ENCODE results near the gene LUC7L3. TPM values are rescaled to one million over a fixed set of nuclear protein-coding genes. Genes with fewer than 3 reads are reported as not detected.

The LUC7L3 gene
- total and polyA plus RNA-seq, 2 of the 13 experiments (the other 11 are each of a cell fraction or from before 2014, with no cell fraction given): 108 to 120 TPM

GRCh38 chr17:50679008-50679544 is 40.3 kb upstream of the LUC7L3 start (continued):
- peak; percentile 53; the same call in 1 of the 2 replicates for TF ChIP-seq ZNF558 (CRISPR knock-in tag; IDR thresholded peaks at IDR 0.05; ENCODE audit: borderline replicate concordance)
- no peak for TF ChIP-seq ZFP62 (CRISPR knock-in tag; IDR thresholded peaks at IDR 0.05)
- TF ChIP-seq HNF4G (IDR thresholded peaks at IDR 0.05; ENCODE audit: borderline replicate concordance, low read depth, low read length): peak; percentile 26; the same call in 1 of the 2 replicates
- TF ChIP-seq HNF4G (CRISPR knock-in tag; IDR thresholded peaks at IDR 0.05; ENCODE audit: borderline replicate concordance, low read depth): no peak
- peak; percentile 20 for TF ChIP-seq ASH2L (IDR thresholded peaks at IDR 0.05; ENCODE audit: insufficient read length, low read depth, low read length)
- peak; percentile 79 for TF ChIP-seq HNF4A (CRISPR knock-in tag; IDR thresholded peaks at IDR 0.05)
- TF ChIP-seq TBX3 (IDR thresholded peaks at IDR 0.05; ENCODE audit: borderline replicate concordance): peak; percentile 32; the same call in 1 of the 2 replicates
- TF ChIP-seq MTA1 (CRISPR knock-in tag; IDR thresholded peaks at IDR 0.05; ENCODE audit: borderline replicate concordance): peak; percentile 46; the same call in 1 of the 2 replicates
- TF ChIP-seq ZNF260 (CRISPR knock-in tag; IDR thresholded peaks at IDR 0.05; ENCODE audit: borderline replicate concordance, low read depth): no peak
- TF ChIP-seq RBM39 (IDR thresholded peaks at IDR 0.05; ENCODE audit: low read depth, low read length, poor library complexity, severe bottlenecking): no peak
- no peak for TF ChIP-seq CREM (IDR thresholded peaks at IDR 0.05)
- TF ChIP-seq CREM (CRISPR knock-in tag; IDR thresholded peaks at IDR 0.05): no peak
- peak; percentile 45; the same call in 1 of the 2 replicates for TF ChIP-seq FOXA3 (CRISPR knock-in tag; IDR thresholded peaks at IDR 0.05)
- TF ChIP-seq CREB1 (IDR thresholded peaks at IDR 0.05): no peak
- no peak for TF ChIP-seq CREB1 (CRISPR knock-in tag; IDR thresholded peaks at IDR 0.05)
- 0 out of 2 replicates have a peak, but pooled peaks have one; percentile 78 for TF ChIP-seq ZNF44 (CRISPR knock-in tag; IDR thresholded peaks at IDR 0.05)
- no peak for TF ChIP-seq HNRNPK (IDR thresholded peaks at IDR 0.05; ENCODE audit: low read depth, low read length, poor library complexity, severe bottlenecking)
- no peak for TF ChIP-seq PLRG1 (conservative IDR thresholded peaks at IDR 0.05)
- TF ChIP-seq ZNF235 (CRISPR knock-in tag; IDR thresholded peaks at IDR 0.05; ENCODE audit: borderline replicate concordance): no peak
- TF ChIP-seq PITX1 (CRISPR knock-in tag; IDR thresholded peaks at IDR 0.05): 0 out of 2 replicates have a peak, but pooled peaks have one; percentile 32
- TF ChIP-seq GATAD2A (CRISPR knock-in tag; IDR thresholded peaks at IDR 0.05): peak; percentile 80; the same call in 1 of the 2 replicates
- no peak for TF ChIP-seq SIN3B (IDR thresholded peaks at IDR 0.05; ENCODE audit: low read length)
- no peak for TF ChIP-seq ISL2 (CRISPR knock-in tag; IDR thresholded peaks at IDR 0.05)
- TF ChIP-seq ARID4A (CRISPR knock-in tag; IDR thresholded peaks at IDR 0.05; ENCODE audit: borderline replicate concordance): peak; percentile 45; the same call in 1 of the 2 replicates
- no peak for TF ChIP-seq PAWR (CRISPR knock-in tag; IDR thresholded peaks at IDR 0.05; ENCODE audit: borderline replicate concordance)
- TF ChIP-seq MYNN (CRISPR knock-in tag; IDR thresholded peaks at IDR 0.05; ENCODE audit: low read depth): no peak
- TF ChIP-seq MTF1 (CRISPR knock-in tag; IDR thresholded peaks at IDR 0.05): no peak
- TF ChIP-seq ATRX (CRISPR knock-in tag; IDR thresholded peaks at IDR 0.05; ENCODE audit: borderline replicate concordance): no peak
- no peak; the same call in 1 of the 2 replicates for TF ChIP-seq ZBTB7B (CRISPR knock-in tag; IDR thresholded peaks at IDR 0.05)
- TF ChIP-seq TCF7 (IDR thresholded peaks at IDR 0.05; ENCODE audit: low read depth): no peak
